Measurements from ENCODE around the gene UBE4A. TPM values are rescaled to one million over a fixed set of nuclear protein-coding genes. Genes with fewer than 3 reads are reported as not detected.
A peak's percentile ranks its signal among the peaks of the same experiment; 100 is the strongest.

UBE4A gene
- total and polyA plus RNA-seq, 9 of the 15 experiments (the other 6 are each of a cell fraction or from before 2014, with no cell fraction given): 13.5 to 45.2 (median 26.8) TPM

DNA sequence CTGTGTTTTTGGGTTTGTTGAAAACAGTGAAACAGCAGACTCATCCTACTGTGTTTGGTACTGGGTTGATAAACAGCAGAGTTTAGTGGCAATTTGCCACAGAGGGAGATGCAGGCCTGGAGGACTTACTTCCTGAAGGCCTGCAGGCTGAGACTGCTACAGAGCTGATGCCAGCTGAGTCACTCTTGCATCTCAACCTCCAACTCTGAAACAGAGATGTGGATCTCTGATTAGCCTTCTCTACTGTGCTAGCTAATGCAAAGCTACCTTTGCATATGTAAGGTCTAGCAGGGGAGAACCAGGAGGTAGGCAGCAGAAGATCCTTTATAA lies 56.3 kb downstream of the UBE4A start (continued):
- TF ChIP-seq, protein P1, sequence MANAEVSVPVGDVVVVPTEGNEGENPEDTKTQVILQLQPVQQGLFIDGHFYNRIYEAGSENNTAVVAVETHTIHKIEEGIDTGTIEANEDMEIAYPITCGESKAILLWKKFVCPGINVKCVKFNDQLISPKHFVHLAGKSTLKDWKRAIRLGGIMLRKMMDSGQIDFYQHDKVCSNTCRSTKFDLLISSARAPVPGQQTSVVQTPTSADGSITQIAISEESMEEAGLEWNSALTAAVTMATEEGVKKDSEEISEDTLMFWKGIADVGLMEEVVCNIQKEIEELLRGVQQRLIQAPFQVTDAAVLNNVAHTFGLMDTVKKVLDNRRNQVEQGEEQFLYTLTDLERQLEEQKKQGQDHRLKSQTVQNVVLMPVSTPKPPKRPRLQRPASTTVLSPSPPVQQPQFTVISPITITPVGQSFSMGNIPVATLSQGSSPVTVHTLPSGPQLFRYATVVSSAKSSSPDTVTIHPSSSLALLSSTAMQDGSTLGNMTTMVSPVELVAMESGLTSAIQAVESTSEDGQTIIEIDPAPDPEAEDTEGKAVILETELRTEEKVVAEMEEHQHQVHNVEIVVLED (CRISPR knock-in tag; IDR thresholded peaks at IDR 0.05): no peak
- TF ChIP-seq RCOR1 (IDR thresholded peaks at IDR 0.05; ENCODE audit: borderline replicate concordance in 1 of 2, low read depth in 2 of 2, low read length in 2 of 2) (peak; percentile 94 to 100; a peak in 3 of 4 replicates), NR3C1 (CRISPR knock-in tag; IDR thresholded peaks at IDR 0.05) (no peak), FIP1L1 (IDR thresholded peaks at IDR 0.05; ENCODE audit: low read depth, low read length, poor library complexity, severe bottlenecking) (no peak), HMG20B (CRISPR knock-in tag; IDR thresholded peaks at IDR 0.05) (no peak), RBM15 (IDR thresholded peaks at IDR 0.05; ENCODE audit: insufficient read depth, low read length) (no peak), HDAC8 (tag; IDR thresholded peaks at IDR 0.05) (no peak), TAF1 (IDR thresholded peaks at IDR 0.05; ENCODE audit: control insufficient read depth, extremely low read depth, insufficient read depth, low read length, severe bottlenecking) (no peak), ZNF134 (CRISPR knock-in tag; conservative IDR thresholded peaks at IDR 0.05) (peak; percentile 61; the same call in 1 of the 2 replicates), ZNF24 (IDR thresholded peaks at IDR 0.05) (peak; percentile 71; the same call in 1 of the 2 replicates), NR2C2 (CRISPR knock-in tag; IDR thresholded peaks at IDR 0.05) (no peak), NR2C2 (tag; IDR thresholded peaks at IDR 0.05) (peak; percentile 43; the same call in 1 of the 2 replicates), MCM2 (IDR thresholded peaks at IDR 0.05; ENCODE audit: low read depth) (no peak), WHSC1 (IDR thresholded peaks at IDR 0.05; ENCODE audit: low read length) (no peak), RBM14 (IDR thresholded peaks at IDR 0.05; ENCODE audit: borderline replicate concordance, insufficient read depth, low read depth, low read length) (no peak), MEF2A (IDR thresholded peaks at IDR 0.05; ENCODE audit: control insufficient read depth, low read depth, low read length) (no peak), FOS (IDR thresholded peaks at IDR 0.05; ENCODE audit: extremely low read depth, insufficient read length) (peak; percentile 48), ZNF263 (CRISPR knock-in tag; IDR thresholded peaks at IDR 0.05; ENCODE audit: borderline replicate concordance) (peak; percentile 63; the same call in 1 of the 2 replicates), SIX5 (IDR thresholded peaks at IDR 0.05; ENCODE audit: borderline replicate concordance in 1 of 2, insufficient read depth in 1 of 2, low read depth in 1 of 2, low read length in 2 of 2) (no peak)
- TF ChIP-seq, protein P2, sequence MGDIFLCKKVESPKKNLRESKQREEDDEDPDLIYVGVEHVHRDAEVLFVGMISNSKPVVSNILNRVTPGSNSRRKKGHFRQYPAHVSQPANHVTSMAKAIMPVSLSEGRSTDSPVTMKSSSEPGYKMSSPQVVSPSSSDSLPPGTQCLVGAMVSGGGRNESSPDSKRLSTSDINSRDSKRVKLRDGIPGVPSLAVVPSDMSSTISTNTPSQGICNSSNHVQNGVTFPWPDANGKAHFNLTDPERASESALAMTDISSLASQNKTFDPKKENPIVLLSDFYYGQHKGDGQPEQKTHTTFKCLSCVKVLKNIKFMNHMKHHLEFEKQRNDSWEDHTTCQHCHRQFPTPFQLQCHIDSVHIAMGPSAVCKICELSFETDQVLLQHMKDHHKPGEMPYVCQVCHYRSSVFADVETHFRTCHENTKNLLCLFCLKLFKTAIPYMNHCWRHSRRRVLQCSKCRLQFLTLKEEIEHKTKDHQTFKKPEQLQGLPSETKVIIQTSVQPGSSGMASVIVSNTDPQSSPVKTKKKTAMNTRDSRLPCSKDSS (IDR thresholded peaks at IDR 0.05; ENCODE audit: low read depth, partially characterized antibody): no peak
- TF ChIP-seq, protein P3, sequence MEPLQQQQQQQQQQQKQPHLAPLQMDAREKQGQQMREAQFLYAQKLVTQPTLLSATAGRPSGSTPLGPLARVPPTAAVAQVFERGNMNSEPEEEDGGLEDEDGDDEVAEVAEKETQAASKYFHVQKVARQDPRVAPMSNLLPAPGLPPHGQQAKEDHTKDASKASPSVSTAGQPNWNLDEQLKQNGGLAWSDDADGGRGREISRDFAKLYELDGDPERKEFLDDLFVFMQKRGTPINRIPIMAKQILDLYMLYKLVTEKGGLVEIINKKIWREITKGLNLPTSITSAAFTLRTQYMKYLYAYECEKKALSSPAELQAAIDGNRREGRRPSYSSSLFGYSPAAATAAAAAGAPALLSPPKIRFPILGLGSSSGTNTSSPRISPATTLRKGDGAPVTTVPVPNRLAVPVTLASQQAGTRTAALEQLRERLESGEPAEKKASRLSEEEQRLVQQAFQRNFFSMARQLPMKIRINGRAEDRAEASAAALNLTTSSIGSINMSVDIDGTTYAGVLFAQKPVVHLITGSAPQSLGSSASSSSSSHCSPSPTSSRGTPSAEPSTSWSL (CRISPR knock-in tag; IDR thresholded peaks at IDR 0.05; ENCODE audit: borderline replicate concordance): no peak
- TF ChIP-seq, protein P4, sequence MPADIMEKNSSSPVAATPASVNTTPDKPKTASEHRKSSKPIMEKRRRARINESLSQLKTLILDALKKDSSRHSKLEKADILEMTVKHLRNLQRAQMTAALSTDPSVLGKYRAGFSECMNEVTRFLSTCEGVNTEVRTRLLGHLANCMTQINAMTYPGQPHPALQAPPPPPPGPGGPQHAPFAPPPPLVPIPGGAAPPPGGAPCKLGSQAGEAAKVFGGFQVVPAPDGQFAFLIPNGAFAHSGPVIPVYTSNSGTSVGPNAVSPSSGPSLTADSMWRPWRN (IDR thresholded peaks at IDR 0.05; ENCODE audit: low read depth): peak; percentile 72; the same call in 1 of the 2 replicates

All from K562 (cell line).